Adrenal gland (tissue), 12 donors: ENCODE measurements around the gene EIF4A3. TPM values are rescaled to one million over a fixed set of nuclear protein-coding genes. Genes with fewer than 3 reads are reported as not detected.

ENCODE experiments used
- DNase-seq, 7 donors: peaks; one replicate each; pipeline ENCODE4 v3.0.0-alpha.2; 2019 to 2020
- H3K27ac ChIP-seq, 5 donors: fragments of 200-600 bp; sonication (generic) in 4 of 5; 1 replicate in 3 of 5; 2 replicates in 2 of 5; pipeline versions ENCODE4 v1.5.1 to v1.8.0; 2016 to 2020; ENCODE audit warnings: mild to moderate bottlenecking in 1 of 5
- H3K27me3 ChIP-seq: fragments of 200-600 bp; 2 replicates; pipeline ENCODE4 v1.8.0; 2021
- H3K36me3 ChIP-seq, 2 donors: fragments of 200-600 bp; replicated peaks in 1 of 2; 1 replicate in 1 of 2; 2 replicates in 1 of 2; pipeline versions ENCODE4 v1.5.1 to v1.8.0; 2018 to 2022
- H3K4me1 ChIP-seq, 2 donors: fragments of 200-600 bp; replicated peaks in 1 of 2; 1 replicate in 1 of 2; 2 replicates in 1 of 2; pipeline versions ENCODE4 v1.5.1 to v1.8.0; 2018 to 2021
- H3K4me3 ChIP-seq, 4 donors: fragments of 200-600 bp; sonication (generic) in 3 of 4; one replicate each; pipeline ENCODE4 v1.5.1; 2016 to 2018
- H3K9me3 ChIP-seq, 3 donors: fragments of 200-600 bp; sonication (generic) in 1 of 3; replicated peaks in 1 of 3; 1 replicate in 2 of 3; 2 replicates in 1 of 3; pipeline versions ENCODE4 v1.5.1 to v1.8.0; 2016 to 2021
- POLR2A ChIP-seq, 2 donors: fragments of 450-650 bp; IDR thresholded peaks; one replicate each; pipeline ENCODE4 v1.6.1; 2017; ENCODE audit warnings: antibody characterized with exemption in 2 of 2, mild to moderate bottlenecking in 2 of 2, moderate library complexity in 1 of 2
- whole genome bisulfite sequencing, 4 donors: extraction: QIAGEN DNeasy Blood & Tissue Kit in 2 of 4; methylation state at CpG; one replicate each; pipeline versions ENCODE4 v1.1.5 to v1.1.7; 2013 to 2017; 5-methylcytosine and 5-hydroxymethylcytosine counted together
- intact Hi-C, 2 donors: fragments of 100-400 bp; cut with DNase I; formaldehyde crosslinking; loops; one replicate each; pipeline versions ENCODE4 v1.14.1 to v1.15.0; 2022 to 2023
- polyA plus RNA-seq, 3 donors: library from polyadenylated mRNA; stranded (reverse); fragments of 200-250 nt in 2 of 3; fragments of 350-450 nt in 1 of 3; fragmentation: Illumina TruSeq in 1 of 3; extraction: RNeasy Lipid Tissue Mini Kit (QIAGEN cat#74804) in 1 of 3; gene quantifications; one replicate each; pipeline ENCODE4 v1.2.3, GENCODE V29; 2013 to 2014
- total RNA-seq, 9 donors: library from RNA; depleted of rRNA in 4 of 9; stranded (reverse); fragments of >200 nt in 4 of 9; fragments of 120-200 nt in 1 of 9; fragmentation: NEBNext Ultra II Directional in 1 of 9; extraction: Animal tissue kit (Norgen Biotek cat#: 25700) in 1 of 9; gene quantifications; one replicate each; pipeline versions ENCODE4 v1.1.0 to v1.2.4, GENCODE V29; 2013 to 2023
- TF ChIP-seq, protein P1 (sequence below), 6 experiments: fragments of 450-650 bp in 4 of 6; fragments of 200-600 bp in 2 of 6; sonication (generic) in 1 of 6; IDR thresholded peaks; 1 replicate in 5 of 6; 2 replicates in 1 of 6; pipeline versions ENCODE4 v1.5.1 to v1.8.0; 2016 to 2021; ENCODE audit warnings: antibody characterized with exemption in 6 of 6, mild to moderate bottlenecking in 2 of 6, moderate library complexity in 1 of 6
- donor health status: healthy with polysubstance abuse.
- donor health status: Bipolar disorder and iron deficiency.
- donor health status: DM: yes; HTN: yes; CAD: no.
- donor health status: DM: no; HTN: no; CAD: no.
- donor health status: DM: no; HTN: no; CAD: no.
- donor health status: DM: yes; HTN: yes; CAD: no.

EIF4A3 gene
- total and polyA plus RNA-seq, 12 donors: 31.0 to 161 (median 81.0) TPM

DNA sequence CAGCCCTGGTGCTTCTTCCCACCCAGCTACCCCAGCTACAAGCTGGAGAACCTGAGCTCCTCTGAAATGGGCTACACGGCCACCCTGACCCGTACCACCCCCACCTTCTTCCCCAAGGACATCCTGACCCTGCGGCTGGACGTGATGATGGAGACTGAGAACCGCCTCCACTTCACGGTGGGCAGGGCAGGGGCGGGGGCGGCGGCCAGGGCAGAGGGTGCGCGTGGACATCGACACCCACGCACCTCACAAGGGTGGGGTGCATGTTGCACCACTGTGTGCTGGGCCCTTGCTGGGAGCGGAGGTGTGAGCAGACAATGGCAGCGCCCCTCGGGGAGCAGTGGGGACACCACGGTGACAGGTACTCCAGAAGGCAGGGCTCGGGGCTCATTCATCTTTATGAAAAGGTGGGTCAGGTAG lies 42.0 kb downstream of the EIF4A3 start:
- Histone ChIP-seq H3K27ac (no peak overlapping the region), H3K27me3 (no peaks in the 10 kb centered on the region), H3K9me3 (no peaks in the 10 kb centered on the region), H3K4me1 (peaks cover 0 to 30% of the 10 kb centered on the region in 2 donors), H3K4me3 (no peak overlapping the region), H3K36me3 (peaks cover 0 to 5% of the 10 kb centered on the region in 2 donors)
- TF ChIP-seq POLR2A (IDR thresholded peaks at IDR 0.05): no peak
- TF ChIP-seq, protein P1, sequence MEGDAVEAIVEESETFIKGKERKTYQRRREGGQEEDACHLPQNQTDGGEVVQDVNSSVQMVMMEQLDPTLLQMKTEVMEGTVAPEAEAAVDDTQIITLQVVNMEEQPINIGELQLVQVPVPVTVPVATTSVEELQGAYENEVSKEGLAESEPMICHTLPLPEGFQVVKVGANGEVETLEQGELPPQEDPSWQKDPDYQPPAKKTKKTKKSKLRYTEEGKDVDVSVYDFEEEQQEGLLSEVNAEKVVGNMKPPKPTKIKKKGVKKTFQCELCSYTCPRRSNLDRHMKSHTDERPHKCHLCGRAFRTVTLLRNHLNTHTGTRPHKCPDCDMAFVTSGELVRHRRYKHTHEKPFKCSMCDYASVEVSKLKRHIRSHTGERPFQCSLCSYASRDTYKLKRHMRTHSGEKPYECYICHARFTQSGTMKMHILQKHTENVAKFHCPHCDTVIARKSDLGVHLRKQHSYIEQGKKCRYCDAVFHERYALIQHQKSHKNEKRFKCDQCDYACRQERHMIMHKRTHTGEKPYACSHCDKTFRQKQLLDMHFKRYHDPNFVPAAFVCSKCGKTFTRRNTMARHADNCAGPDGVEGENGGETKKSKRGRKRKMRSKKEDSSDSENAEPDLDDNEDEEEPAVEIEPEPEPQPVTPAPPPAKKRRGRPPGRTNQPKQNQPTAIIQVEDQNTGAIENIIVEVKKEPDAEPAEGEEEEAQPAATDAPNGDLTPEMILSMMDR (IDR thresholded peaks at IDR 0.05): no peak
- 72 to 78% (median 76%) methylated on average over 12 to 18 of the region's 18 CpGs for WGBS, 4 donors
- intact Hi-C loops: no loop called here
- DNase-seq: peak in 1 of 7 donors; percentile 14

DNA sequence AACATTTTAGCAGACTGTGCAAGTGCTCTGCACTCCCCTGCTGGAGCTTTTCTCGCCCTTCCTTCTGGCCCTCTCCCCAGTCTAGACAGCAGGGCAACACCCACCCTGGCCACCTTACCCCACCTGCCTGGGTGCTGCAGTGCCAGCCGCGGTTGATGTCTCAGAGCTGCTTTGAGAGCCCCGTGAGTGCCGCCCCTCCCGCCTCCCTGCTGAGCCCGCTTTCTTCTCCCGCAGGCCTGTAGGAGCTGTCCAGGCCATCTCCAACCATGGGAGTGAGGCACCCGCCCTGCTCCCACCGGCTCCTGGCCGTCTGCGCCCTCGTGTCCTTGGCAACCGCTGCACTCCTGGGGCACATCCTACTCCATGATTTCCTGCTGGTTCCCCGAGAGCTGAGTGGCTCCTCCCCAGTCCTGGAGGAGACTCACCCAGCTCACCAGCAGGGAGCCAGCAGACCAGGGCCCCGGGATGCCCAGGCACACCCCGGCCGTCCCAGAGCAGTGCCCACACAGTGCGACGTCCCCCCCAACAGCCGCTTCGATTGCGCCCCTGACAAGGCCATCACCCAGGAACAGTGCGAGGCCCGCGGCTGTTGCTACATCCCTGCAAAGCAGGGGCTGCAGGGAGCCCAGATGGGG lies 42.5 kb downstream of the EIF4A3 start:
- no peak for TF ChIP-seq POLR2A (IDR thresholded peaks at IDR 0.05)
- intact Hi-C loops: no loop called here
- Histone ChIP-seq H3K4me3 (no peak overlapping the region), H3K9me3 (no peaks in the 10 kb centered on the region), H3K36me3 (peaks cover 0 to 5% of the 10 kb centered on the region in 2 donors), H3K27me3 (no peaks in the 10 kb centered on the region), H3K27ac (no peak overlapping the region), H3K4me1 (peaks cover 0 to 30% of the 10 kb centered on the region in 2 donors)
- DNase-seq: peak; percentile 26 to 73 (median 54)
- WGBS, 4 donors: 32 to 53% (median 37%) methylated on average over 15 to 26 of the region's 26 CpGs

DNA sequence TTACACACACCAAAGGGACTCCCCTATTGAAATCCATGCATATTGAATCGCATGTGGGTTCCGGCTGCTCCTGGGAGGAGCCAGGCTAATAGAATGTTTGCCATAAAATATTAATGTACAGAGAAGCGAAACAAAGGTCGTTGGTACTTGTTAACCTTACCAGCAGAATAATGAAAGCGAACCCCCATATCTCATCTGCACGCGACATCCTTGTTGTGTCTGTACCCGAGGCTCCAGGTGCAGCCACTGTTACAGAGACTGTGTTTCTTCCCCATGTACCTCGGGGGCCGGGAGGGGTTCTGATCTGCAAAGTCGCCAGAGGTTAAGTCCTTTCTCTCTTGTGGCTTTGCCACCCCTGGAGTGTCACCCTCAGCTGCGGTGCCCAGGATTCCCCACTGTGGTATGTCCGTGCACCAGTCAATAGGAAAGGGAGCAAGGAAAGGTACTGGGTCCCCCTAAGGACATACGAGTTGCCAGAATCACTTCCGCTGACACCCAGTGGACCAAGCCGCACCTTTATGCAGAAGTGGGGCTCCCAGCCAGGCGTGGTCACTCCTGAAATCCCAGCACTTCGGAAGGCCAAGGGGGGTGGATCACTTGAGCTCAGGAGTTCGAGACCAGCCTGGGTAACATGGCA lies 43.4 kb downstream of the EIF4A3 start:
- intact Hi-C loops: no loop called here
- no peak overlapping the region for H3K27ac ChIP-seq
- TF ChIP-seq, protein P1 (IDR thresholded peaks at IDR 0.05): no peak
- TF ChIP-seq POLR2A (IDR thresholded peaks at IDR 0.05): no peak
- H3K4me3 ChIP-seq: no peak overlapping the region
- peaks cover 0 to 30% of the 10 kb centered on the region in 2 donors for H3K4me1 ChIP-seq
- H3K27me3 ChIP-seq: no peaks in the 10 kb centered on the region
- no peaks in the 10 kb centered on the region for H3K9me3 ChIP-seq
- peak in 1 of 7 donors; percentile 14 for DNase-seq
- 91 to 95% (median 93%) methylated on average over 17 to 19 of the region's 19 CpGs for WGBS, 4 donors
- H3K36me3 ChIP-seq: peaks cover 0 to 4% of the 10 kb centered on the region in 2 donors

DNA sequence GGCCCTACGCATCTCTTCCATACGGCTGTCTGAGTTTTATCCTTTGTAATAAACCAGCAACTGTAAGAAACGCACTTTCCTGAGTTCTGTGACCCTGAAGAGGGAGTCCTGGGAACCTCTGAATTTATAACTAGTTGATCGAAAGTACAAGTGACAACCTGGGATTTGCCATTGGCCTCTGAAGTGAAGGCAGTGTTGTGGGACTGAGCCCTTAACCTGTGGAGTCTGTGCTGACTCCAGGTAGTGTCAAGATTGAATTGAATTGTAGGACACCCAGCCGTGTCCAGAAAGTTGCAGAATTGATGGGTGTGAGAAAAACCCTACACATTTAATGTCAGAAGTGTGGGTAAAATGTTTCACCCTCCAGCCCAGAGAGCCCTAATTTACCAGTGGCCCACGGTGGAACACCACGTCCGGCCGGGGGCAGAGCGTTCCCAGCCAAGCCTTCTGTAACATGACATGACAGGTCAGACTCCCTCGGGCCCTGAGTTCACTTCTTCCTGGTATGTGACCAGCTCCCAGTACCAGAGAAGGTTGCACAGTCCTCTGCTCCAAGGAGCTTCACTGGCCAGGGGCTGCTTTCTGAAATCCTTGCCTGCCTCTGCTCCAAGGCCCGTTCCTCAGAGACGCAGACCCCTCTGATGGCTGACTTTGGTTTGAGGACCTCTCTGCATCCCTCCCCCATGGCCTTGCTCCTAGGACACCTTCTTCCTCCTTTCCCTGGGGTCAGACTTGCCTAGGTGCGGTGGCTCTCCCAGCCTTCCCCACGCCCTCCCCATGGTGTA lies 44.1 kb downstream of the EIF4A3 start:
- H3K27ac ChIP-seq: no peak overlapping the region
- H3K4me3 ChIP-seq: peak overlapping the region in 1 of 4 donors; percentile 84
- H3K4me1 ChIP-seq: peaks cover 0 to 30% of the 10 kb centered on the region in 2 donors
- intact Hi-C loops: no loop called here
- DNase-seq: peak in 1 of 7 donors; percentile 19
- WGBS, 4 donors: 85 to 90% (median 88%) methylated on average over 15 of the region's 15 CpGs
- no peak for TF ChIP-seq POLR2A (IDR thresholded peaks at IDR 0.05)
- TF ChIP-seq, protein P1 (IDR thresholded peaks at IDR 0.05): no peak
- H3K9me3 ChIP-seq: no peaks in the 10 kb centered on the region
- no peaks in the 10 kb centered on the region for H3K36me3 ChIP-seq
- H3K27me3 ChIP-seq: no peaks in the 10 kb centered on the region
